Measurements from ENCODE around the gene ABCF2. TPM values are rescaled to one million over a fixed set of nuclear protein-coding genes. Genes with fewer than 3 reads are reported as not detected.

ABCF2 gene
- total and polyA plus RNA-seq, 2 of the 13 experiments (the other 11 are each of a cell fraction or from before 2014, with no cell fraction given), result 16.3 to 42.5 TPM

GRCh38 chr7:151251328-151251688 is 24.3 kb upstream of the ABCF2 start:
- peaks cover 20 to 87% of the 10 kb centered on the region in 2 experiments for H3K27me3 ChIP-seq (ENCODE audit: control insufficient read depth in 1 of 2, insufficient read depth in 2 of 2, low read length in 2 of 2)
- H3K79me2 ChIP-seq (ENCODE audit: insufficient read depth, low read length), result no peaks in the 10 kb centered on the region
- CTCF ChIA-PET (ENCODE audit: low intra/inter-chr PET ratio, low total read pairs), result no interaction called here
- no peak overlapping the region for H3K9ac ChIP-seq (ENCODE audit: insufficient read depth, low read depth, low read length)
- BruUV-seq (replicated peaks), result no TSS peak
- intact Hi-C loops (cut with micrococcal nuclease; ENCODE audit: unreplicated experiment) (loop anchor here (2.0 kb wide), 1 partner anchor 51 kb away; no protein-coding TSS in a partner anchor), in situ Hi-C loops (cut with HindIII; ENCODE audit: extremely low pct_ligation_motif_present, low pct_unique_long_range_greater_than_20kb) (loop anchor here (5.0 kb wide), 1 partner anchor 51 kb away; no protein-coding TSS in a partner anchor)
- H2AFZ ChIP-seq (ENCODE audit: low read length), result no peak overlapping the region
- H3K9me3 ChIP-seq (ENCODE audit: low read length), result no peaks in the 10 kb centered on the region
- no peak for ATAC-seq
- FAIRE-seq, result no peak
- peaks cover 51% of the 10 kb centered on the region for H3K4me1 ChIP-seq (ENCODE audit: insufficient read depth, low read length)
- H3K4me2 ChIP-seq (ENCODE audit: low read depth, low read length), result peak overlapping the region; percentile 74
- no CpG with 5 or more reads among the region's 19 CpGs for WGBS (ENCODE audit: low lambda C conversion rate)
- no peaks in the 10 kb centered on the region for H3K36me3 ChIP-seq (replicated peaks in 1 of 2; ENCODE audit: control insufficient read depth in 1 of 2, insufficient read depth in 2 of 2, low read length in 2 of 2)
- no peak for DNase-seq (ENCODE audit: low spot score)
- no peaks in the 10 kb centered on the region; the same call in 1 of the 2 replicates for H4K20me1 ChIP-seq (ENCODE audit: insufficient read depth, low read length)
- no peak overlapping the region for H3K27ac ChIP-seq (ENCODE audit: extremely low read length, insufficient read depth, low read length)
- POLR2A ChIA-PET, result interaction anchor here (1.5 kb wide), 1 partner anchor 24 kb away, joined by 4 read pairs; the partner anchor contains the start of gene ABCF2
- peak overlapping the region; percentile 28 to 68 (median 49); a peak in 4 of 6 replicates for H3K4me3 ChIP-seq (replicated peaks in 1 of 3; ENCODE audit: insufficient read depth in 1 of 3, low read depth in 2 of 3, low read length in 3 of 3)
- TF ChIP-seq ZFP36 (IDR thresholded peaks at IDR 0.05; ENCODE audit: borderline replicate concordance, low read depth, low read length, partially characterized antibody) (no peak), ZNF607 (CRISPR knock-in tag; IDR thresholded peaks at IDR 0.05; ENCODE audit: borderline replicate concordance) (no peak), ZNF574 (CRISPR knock-in tag; IDR thresholded peaks at IDR 0.05) (0 out of 2 replicates have a peak, but pooled peaks have one; percentile 30), NCOA1 (CRISPR knock-in tag; IDR thresholded peaks at IDR 0.05) (no peak), CC2D1A (CRISPR knock-in tag; IDR thresholded peaks at IDR 0.05) (no peak), ZBTB2 (CRISPR knock-in tag; IDR thresholded peaks at IDR 0.05; ENCODE audit: low read depth) (no peak), BRD4 (CRISPR knock-in tag; IDR thresholded peaks at IDR 0.05) (no peak), IRF2 (CRISPR knock-in tag; IDR thresholded peaks at IDR 0.05) (no peak), ZNF142 (CRISPR knock-in tag; IDR thresholded peaks at IDR 0.05) (0 out of 2 replicates have a peak, but pooled peaks have one; percentile 37), FOXA1 (IDR thresholded peaks at IDR 0.05) (no peak), FOXA1 (CRISPR knock-in tag; IDR thresholded peaks at IDR 0.05) (no peak)
